A549 (cell line): ENCODE data around the gene TMEM140. TPM values are rescaled to one million over a fixed set of nuclear protein-coding genes. Genes with fewer than 3 reads are reported as not detected.

ENCODE experiments used
- ATAC-seq, 2 experiments: fragments of 200-7000 bp in 1 of 2; fragments of >200 bp in 1 of 2; cut with Nextera tagmentation in 1 of 2; cut with Tn5 transposase in 1 of 2; 3 replicates each; pipeline versions ENCODE4 v1.8.0 to v1.9.1; 2018 to 2020; ENCODE audit warnings: mild to moderate bottlenecking in 1 of 2, moderate library complexity in 1 of 2
- CTCF ChIA-PET: fragments of 300-600 bp; sonication (Branson Sonifier 250); formaldehyde crosslinking; extraction: SDS; loops from one replicate; lab custom pipeline; 2021; ENCODE audit warnings: antibody characterized with exemption, inconsistent platforms; lab: Yijun Ruan, JAX
- POLR2A ChIA-PET: fragments of 350-600 bp; formaldehyde crosslinking; extraction: SDS; loops from one replicate; lab custom pipeline; 2021; ENCODE audit warnings: antibody characterized with exemption, inconsistent platforms; lab: Yijun Ruan, JAX
- DNase-seq, 2 experiments: peaks; one replicate each; pipeline versions ENCODE4 v3.0.0 to v3.0.0-alpha.2; 2011 to 2016; ENCODE audit warnings: low read depth in 1 of 2, low spot score in 1 of 2
- FAIRE-seq: peaks from 2 replicates; lab custom pipeline; 2011; peaks lifted over from hg19 to GRCh38; lab: Jason Lieb, UNC
- H3K27ac ChIP-seq, 2 experiments: fragments of >200 bp; sonication (Bioruptor Twin); formaldehyde crosslinking; 3 replicates each; pipeline ENCODE4 v1.5.1; 2016 to 2017
- H3K4me1 ChIP-seq: fragments of >200 bp; sonication (Bioruptor Twin); formaldehyde crosslinking; 3 replicates; pipeline ENCODE4 v1.6.1; 2016
- H3K4me2 ChIP-seq: fragments of >200 bp; sonication (Bioruptor Twin); formaldehyde crosslinking; 3 replicates; pipeline ENCODE4 v1.6.1; 2016
- H3K4me3 ChIP-seq: fragments of >200 bp; sonication (Bioruptor Twin); formaldehyde crosslinking; 3 replicates; pipeline ENCODE4 v1.5.1; 2016
- H3K9me3 ChIP-seq: fragments of >200 bp; sonication (Bioruptor Twin); formaldehyde crosslinking; 3 replicates; pipeline ENCODE4 v1.6.1; 2016
- EHF ChIP-seq: fragments of 250-450 bp; sonication (Bioruptor Pico); IDR thresholded peaks from 2 replicates; pipeline ENCODE4 v1.5.0; 2020; ENCODE audit warnings: mild to moderate bottlenecking
- EHMT2 ChIP-seq: fragments of 200-600 bp; sonication (generic); IDR thresholded peaks from 2 replicates; pipeline ENCODE4 v1.6.1; 2016; ENCODE audit warnings: antibody characterized with exemption, low read depth, mild to moderate bottlenecking, moderate library complexity
- ESRRA ChIP-seq: fragments of 150-350 bp; IDR thresholded peaks from 2 replicates; pipeline ENCODE4 v1.6.1; 2014; ENCODE audit warnings: mild to moderate bottlenecking, low read length, borderline replicate concordance
- FOXS1 ChIP-seq: fragments of 250-450 bp; sonication (Bioruptor Pico); IDR thresholded peaks from 2 replicates; pipeline ENCODE4 v1.5.0; 2020; ENCODE audit warnings: mild to moderate bottlenecking, moderate library complexity
- HDAC2 ChIP-seq: fragments of 200-600 bp; sonication (generic); IDR thresholded peaks from 2 replicates; pipeline ENCODE4 v1.6.1; 2016
- HOXB13 ChIP-seq: fragments of 250-450 bp; sonication (Bioruptor Pico); IDR thresholded peaks from 2 replicates; pipeline ENCODE4 v1.5.0; 2020; ENCODE audit warnings: low read depth, mild to moderate bottlenecking, moderate library complexity
- JUN ChIP-seq, 2 experiments: fragments of >200 bp; sonication (Bioruptor Twin); formaldehyde crosslinking; IDR thresholded peaks; 2 replicates in 1 of 2; 3 replicates in 1 of 2; pipeline ENCODE4 v1.6.1; 2016 to 2017
- MAFK ChIP-seq: fragments of 450-650 bp; IDR thresholded peaks from 2 replicates; pipeline ENCODE4 v1.6.1; 2014; ENCODE audit not compliant: partially characterized antibody
- RNF2 ChIP-seq: fragments of 200-600 bp; sonication (generic); IDR thresholded peaks from 2 replicates; pipeline ENCODE4 v1.6.1; 2016; ENCODE audit warnings: low read depth, mild to moderate bottlenecking, antibody characterized with exemption, moderate library complexity, borderline replicate concordance
- ZNF302 ChIP-seq: fragments of 250-450 bp; sonication (Bioruptor Pico); IDR thresholded peaks from 2 replicates; pipeline ENCODE4 v1.9.0; 2021; ENCODE audit warnings: inconsistent platforms, mild to moderate bottlenecking, moderate library complexity
- WGBS: methylation state at CpG from one replicate; pipeline ENCODE4 v1.1.6; 2017; ENCODE audit errors: missing lambda C conversion rate; 5-methylcytosine and 5-hydroxymethylcytosine counted together
- polyA plus RNA-seq, 4 experiments: library from polyadenylated mRNA; depleted of rRNA in 3 of 4; stranded (reverse); fragments of >200 nt; fragmentation: RNase III in 1 of 4; extraction: RNeasy Plus Mini Kit Qiagen cat#74134 plus additional on column Dnase treatment in 1 of 4; gene quantifications; 2 replicates in 3 of 4; 3 replicates in 1 of 4; pipeline ENCODE4 v1.2.3, GENCODE V29; 2011 to 2017
- TF ChIP-seq, protein P1 (sequence below): fragments of 200-600 bp; sonication (generic); IDR thresholded peaks from 2 replicates; pipeline ENCODE4 v1.6.1; 2016; ENCODE audit warnings: antibody characterized with exemption, mild to moderate bottlenecking, moderate library complexity
- TF ChIP-seq, protein P2 (sequence below): fragments of 450-650 bp; IDR thresholded peaks from 2 replicates; pipeline ENCODE4 v1.6.1; 2014; ENCODE audit warnings: antibody characterized with exemption
- TF ChIP-seq, protein P3 (sequence below): IDR thresholded peaks from 2 replicates; pipeline ENCODE4 v1.6.1; 2012
- TF ChIP-seq, protein P4 (sequence below): fragments of 250-450 bp; sonication (Bioruptor Pico); IDR thresholded peaks from 2 replicates; pipeline ENCODE4 v1.5.0; 2021; ENCODE audit warnings: mild to moderate bottlenecking, moderate library complexity, borderline replicate concordance
- TF ChIP-seq, protein P5 (sequence below): fragments of >200 bp; sonication (Bioruptor Twin); formaldehyde crosslinking; IDR thresholded peaks from 3 replicates; pipeline ENCODE4 v1.5.1; 2016
- TF ChIP-seq, protein P6 (sequence below): IDR thresholded peaks from 2 replicates; pipeline ENCODE4 v1.6.1; 2012

Gene TMEM140
- polyA plus RNA-seq, 2 of the 4 experiments (the other 2 are of a cell fraction), result 0.72 to 0.87 TPM

DNA sequence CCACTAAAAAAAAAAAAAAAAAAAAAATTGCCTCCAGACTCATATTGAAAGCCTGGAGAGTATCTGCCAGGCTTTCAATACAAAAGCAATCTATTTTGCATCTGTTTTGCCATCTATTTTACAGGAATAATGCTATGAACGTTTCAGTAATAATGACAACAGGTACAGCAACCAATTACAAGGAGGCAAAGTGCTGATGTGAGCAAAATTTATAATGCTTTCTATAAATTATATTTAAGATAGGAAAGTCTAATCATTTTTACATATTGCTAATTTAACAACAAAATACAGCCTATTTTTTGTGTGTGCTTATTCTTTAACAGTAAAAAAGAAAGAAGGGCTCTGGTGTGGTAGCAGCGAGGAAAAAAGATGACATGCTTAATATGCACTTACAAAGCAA is 53.5 kb downstream of the TMEM140 start:
- POLR2A ChIA-PET, result interaction anchor here (1.1 kb wide), 1 partner anchor 10 kb away, joined by 3 read pairs; the partner anchor contains the start of gene WDR91
- no peak overlapping the region for H3K4me2 ChIP-seq
- H3K27ac ChIP-seq, result no peak overlapping the region
- H3K9me3 ChIP-seq, result no peaks in the 10 kb centered on the region
- no peaks in the 10 kb centered on the region for H3K4me1 ChIP-seq
- no peak for FAIRE-seq
- CTCF ChIA-PET, result no interaction called here
- TF ChIP-seq RNF2 (no peak), MAFK (peak; percentile 77)
- no peak for ATAC-seq
- DNase-seq, result no peak
- WGBS, result 47% methylated on average over 2 of the region's 2 CpGs
- no peak overlapping the region for H3K4me3 ChIP-seq

DNA sequence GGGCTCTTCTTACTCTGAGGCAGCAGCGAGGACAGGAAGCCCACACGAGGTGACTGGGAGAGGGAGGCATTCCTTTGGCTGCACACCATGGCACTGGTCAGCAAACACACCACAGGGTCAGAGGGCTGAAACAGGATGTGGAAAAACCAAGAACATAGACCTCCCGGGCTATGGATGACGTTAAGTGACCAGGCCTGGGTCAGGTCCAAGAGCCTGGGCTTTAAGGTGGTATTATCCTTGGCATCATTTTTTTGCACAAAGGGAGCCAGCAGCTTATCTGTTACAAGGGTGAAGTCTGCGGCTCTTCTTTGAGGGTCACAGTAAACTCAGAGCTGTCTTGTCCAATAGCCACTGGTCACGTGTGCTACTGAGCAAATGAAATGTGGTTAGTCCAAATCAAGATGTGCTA is 56.5 kb downstream of the TMEM140 start:
- H3K9me3 ChIP-seq, result no peaks in the 10 kb centered on the region
- ChIA-PET CTCF (interaction anchor here (0.8 kb wide), 1 partner anchor 692 kb away, joined by 6 read pairs; no protein-coding TSS in a partner anchor), POLR2A (interaction anchor here (0.6 kb wide), 1 partner anchor 10 kb away, joined by 4 read pairs; no protein-coding TSS in a partner anchor)
- no peak for FAIRE-seq
- 0 out of 3 replicates have a peak, but pooled peaks cover 6% of the 10 kb centered on the region for H3K4me1 ChIP-seq
- no peak overlapping the region for H3K4me2 ChIP-seq
- no peak overlapping the region for H3K4me3 ChIP-seq
- H3K27ac ChIP-seq, result no peak overlapping the region
- 91% methylated on average over 6 of the region's 6 CpGs for WGBS
- no peak for ATAC-seq
- no peak for DNase-seq
- TF ChIP-seq, protein P1, sequence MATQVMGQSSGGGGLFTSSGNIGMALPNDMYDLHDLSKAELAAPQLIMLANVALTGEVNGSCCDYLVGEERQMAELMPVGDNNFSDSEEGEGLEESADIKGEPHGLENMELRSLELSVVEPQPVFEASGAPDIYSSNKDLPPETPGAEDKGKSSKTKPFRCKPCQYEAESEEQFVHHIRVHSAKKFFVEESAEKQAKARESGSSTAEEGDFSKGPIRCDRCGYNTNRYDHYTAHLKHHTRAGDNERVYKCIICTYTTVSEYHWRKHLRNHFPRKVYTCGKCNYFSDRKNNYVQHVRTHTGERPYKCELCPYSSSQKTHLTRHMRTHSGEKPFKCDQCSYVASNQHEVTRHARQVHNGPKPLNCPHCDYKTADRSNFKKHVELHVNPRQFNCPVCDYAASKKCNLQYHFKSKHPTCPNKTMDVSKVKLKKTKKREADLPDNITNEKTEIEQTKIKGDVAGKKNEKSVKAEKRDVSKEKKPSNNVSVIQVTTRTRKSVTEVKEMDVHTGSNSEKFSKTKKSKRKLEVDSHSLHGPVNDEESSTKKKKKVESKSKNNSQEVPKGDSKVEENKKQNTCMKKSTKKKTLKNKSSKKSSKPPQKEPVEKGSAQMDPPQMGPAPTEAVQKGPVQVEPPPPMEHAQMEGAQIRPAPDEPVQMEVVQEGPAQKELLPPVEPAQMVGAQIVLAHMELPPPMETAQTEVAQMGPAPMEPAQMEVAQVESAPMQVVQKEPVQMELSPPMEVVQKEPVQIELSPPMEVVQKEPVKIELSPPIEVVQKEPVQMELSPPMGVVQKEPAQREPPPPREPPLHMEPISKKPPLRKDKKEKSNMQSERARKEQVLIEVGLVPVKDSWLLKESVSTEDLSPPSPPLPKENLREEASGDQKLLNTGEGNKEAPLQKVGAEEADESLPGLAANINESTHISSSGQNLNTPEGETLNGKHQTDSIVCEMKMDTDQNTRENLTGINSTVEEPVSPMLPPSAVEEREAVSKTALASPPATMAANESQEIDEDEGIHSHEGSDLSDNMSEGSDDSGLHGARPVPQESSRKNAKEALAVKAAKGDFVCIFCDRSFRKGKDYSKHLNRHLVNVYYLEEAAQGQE, result no peak
- TF ChIP-seq, protein P2, sequence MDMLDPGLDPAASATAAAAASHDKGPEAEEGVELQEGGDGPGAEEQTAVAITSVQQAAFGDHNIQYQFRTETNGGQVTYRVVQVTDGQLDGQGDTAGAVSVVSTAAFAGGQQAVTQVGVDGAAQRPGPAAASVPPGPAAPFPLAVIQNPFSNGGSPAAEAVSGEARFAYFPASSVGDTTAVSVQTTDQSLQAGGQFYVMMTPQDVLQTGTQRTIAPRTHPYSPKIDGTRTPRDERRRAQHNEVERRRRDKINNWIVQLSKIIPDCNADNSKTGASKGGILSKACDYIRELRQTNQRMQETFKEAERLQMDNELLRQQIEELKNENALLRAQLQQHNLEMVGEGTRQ, result no peak
- TF ChIP-seq JUN (IDR thresholded peaks at IDR 0.05) (no peak), HOXB13 (CRISPR knock-in tag) (no peak), ZNF302 (CRISPR knock-in tag) (no peak), EHF (CRISPR knock-in tag) (no peak), HDAC2 (no peak), ESRRA (no peak), EHMT2 (no peak), FOXS1 (CRISPR knock-in tag) (no peak)
- TF ChIP-seq, protein P3, sequence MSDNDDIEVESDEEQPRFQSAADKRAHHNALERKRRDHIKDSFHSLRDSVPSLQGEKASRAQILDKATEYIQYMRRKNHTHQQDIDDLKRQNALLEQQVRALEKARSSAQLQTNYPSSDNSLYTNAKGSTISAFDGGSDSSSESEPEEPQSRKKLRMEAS, result no peak
- TF ChIP-seq, protein P4, sequence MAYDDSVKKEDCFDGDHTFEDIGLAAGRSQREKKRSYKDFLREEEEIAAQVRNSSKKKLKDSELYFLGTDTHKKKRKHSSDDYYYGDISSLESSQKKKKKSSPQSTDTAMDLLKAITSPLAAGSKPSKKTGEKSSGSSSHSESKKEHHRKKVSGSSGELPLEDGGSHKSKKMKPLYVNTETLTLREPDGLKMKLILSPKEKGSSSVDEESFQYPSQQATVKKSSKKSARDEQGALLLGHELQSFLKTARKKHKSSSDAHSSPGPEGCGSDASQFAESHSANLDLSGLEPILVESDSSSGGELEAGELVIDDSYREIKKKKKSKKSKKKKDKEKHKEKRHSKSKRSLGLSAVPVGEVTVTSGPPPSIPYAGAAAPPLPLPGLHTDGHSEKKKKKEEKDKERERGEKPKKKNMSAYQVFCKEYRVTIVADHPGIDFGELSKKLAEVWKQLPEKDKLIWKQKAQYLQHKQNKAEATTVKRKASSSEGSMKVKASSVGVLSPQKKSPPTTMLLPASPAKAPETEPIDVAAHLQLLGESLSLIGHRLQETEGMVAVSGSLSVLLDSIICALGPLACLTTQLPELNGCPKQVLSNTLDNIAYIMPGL (CRISPR knock-in tag), result no peak
- TF ChIP-seq, protein P5, sequence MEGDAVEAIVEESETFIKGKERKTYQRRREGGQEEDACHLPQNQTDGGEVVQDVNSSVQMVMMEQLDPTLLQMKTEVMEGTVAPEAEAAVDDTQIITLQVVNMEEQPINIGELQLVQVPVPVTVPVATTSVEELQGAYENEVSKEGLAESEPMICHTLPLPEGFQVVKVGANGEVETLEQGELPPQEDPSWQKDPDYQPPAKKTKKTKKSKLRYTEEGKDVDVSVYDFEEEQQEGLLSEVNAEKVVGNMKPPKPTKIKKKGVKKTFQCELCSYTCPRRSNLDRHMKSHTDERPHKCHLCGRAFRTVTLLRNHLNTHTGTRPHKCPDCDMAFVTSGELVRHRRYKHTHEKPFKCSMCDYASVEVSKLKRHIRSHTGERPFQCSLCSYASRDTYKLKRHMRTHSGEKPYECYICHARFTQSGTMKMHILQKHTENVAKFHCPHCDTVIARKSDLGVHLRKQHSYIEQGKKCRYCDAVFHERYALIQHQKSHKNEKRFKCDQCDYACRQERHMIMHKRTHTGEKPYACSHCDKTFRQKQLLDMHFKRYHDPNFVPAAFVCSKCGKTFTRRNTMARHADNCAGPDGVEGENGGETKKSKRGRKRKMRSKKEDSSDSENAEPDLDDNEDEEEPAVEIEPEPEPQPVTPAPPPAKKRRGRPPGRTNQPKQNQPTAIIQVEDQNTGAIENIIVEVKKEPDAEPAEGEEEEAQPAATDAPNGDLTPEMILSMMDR, result no peak
- TF ChIP-seq, protein P6, sequence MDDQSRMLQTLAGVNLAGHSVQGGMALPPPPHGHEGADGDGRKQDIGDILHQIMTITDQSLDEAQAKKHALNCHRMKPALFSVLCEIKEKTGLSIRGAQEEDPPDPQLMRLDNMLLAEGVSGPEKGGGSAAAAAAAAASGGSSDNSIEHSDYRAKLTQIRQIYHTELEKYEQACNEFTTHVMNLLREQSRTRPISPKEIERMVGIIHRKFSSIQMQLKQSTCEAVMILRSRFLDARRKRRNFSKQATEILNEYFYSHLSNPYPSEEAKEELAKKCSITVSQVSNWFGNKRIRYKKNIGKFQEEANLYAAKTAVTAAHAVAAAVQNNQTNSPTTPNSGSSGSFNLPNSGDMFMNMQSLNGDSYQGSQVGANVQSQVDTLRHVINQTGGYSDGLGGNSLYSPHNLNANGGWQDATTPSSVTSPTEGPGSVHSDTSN, result no peak
- TF ChIP-seq, all 56 proteins: peak for 0
